ENCODE measurements around the gene EVX1.
A peak's percentile ranks its signal among the peaks of the same experiment; 100 is the strongest.

The EVX1 gene

GRCh38 chr7:27212497-27213432 is 29.8 kb upstream of the EVX1 start:
- ATAC-seq (ENCODE audit: low read depth) = no peak
- Mint-ChIP-seq H3K4me1 (no peaks in the 10 kb centered on the region), H3K36me3 (no peaks in the 10 kb centered on the region), H3K27ac (no peak overlapping the region), H3K9me3 (no peaks in the 10 kb centered on the region), H3K4me3 (no peak overlapping the region), H3K27me3 (peaks cover 38% of the 10 kb centered on the region)
- DNase-seq (ENCODE audit: low spot score in 2 of 2) = peak in 1 of 2 donors; percentile 18

GRCh38 chr7:27213433-27214238 is 29.0 kb upstream of the EVX1 start:
- H3K4me3 Mint-ChIP-seq = no peak overlapping the region
- no peaks in the 10 kb centered on the region for H3K4me1 Mint-ChIP-seq
- H3K27ac Mint-ChIP-seq = no peak overlapping the region
- no peaks in the 10 kb centered on the region for H3K36me3 Mint-ChIP-seq
- no peaks in the 10 kb centered on the region for H3K9me3 Mint-ChIP-seq
- peak in 1 of 2 donors; percentile 18 for DNase-seq (ENCODE audit: low spot score in 2 of 2)
- peaks cover 38% of the 10 kb centered on the region for H3K27me3 Mint-ChIP-seq
- no peak for ATAC-seq (ENCODE audit: low read depth)

GRCh38 chr7:27214239-27214950 is 28.2 kb upstream of the EVX1 start:
- Mint-ChIP-seq H3K4me3 (no peak overlapping the region), H3K36me3 (no peaks in the 10 kb centered on the region), H3K27me3 (peaks cover 35% of the 10 kb centered on the region), H3K9me3 (no peaks in the 10 kb centered on the region), H3K27ac (no peak overlapping the region), H3K4me1 (no peaks in the 10 kb centered on the region)
- no peak for ATAC-seq (ENCODE audit: low read depth)
- no peak for DNase-seq (ENCODE audit: low spot score in 2 of 2)

- Mint-ChIP-seq H3K27me3 (peaks cover 34% of the 10 kb centered on the region), H3K9me3 (no peaks in the 10 kb centered on the region), H3K4me3 (no peak overlapping the region), H3K27ac (no peak overlapping the region), H3K36me3 (no peaks in the 10 kb centered on the region), H3K4me1 (peaks cover 6% of the 10 kb centered on the region)
- ATAC-seq (ENCODE audit: low read depth) = no peak
- no peak for DNase-seq (ENCODE audit: low spot score in 2 of 2)
Measured at GRCh38 chr7:27215356-27215755, 27.2 kb upstream of the EVX1 start.

GRCh38 chr7:27217951-27218350 is 24.7 kb upstream of the EVX1 start:
- Mint-ChIP-seq H3K9me3 (no peaks in the 10 kb centered on the region), H3K36me3 (no peaks in the 10 kb centered on the region), H3K4me1 (peaks cover 6% of the 10 kb centered on the region), H3K4me3 (no peak overlapping the region), H3K27me3 (peaks cover 38% of the 10 kb centered on the region), H3K27ac (no peak overlapping the region)
- DNase-seq (ENCODE audit: low spot score in 2 of 2) (no peak), ATAC-seq (ENCODE audit: low read depth) (no peak)

- Mint-ChIP-seq H3K4me1 (peaks cover 6% of the 10 kb centered on the region), H3K9me3 (no peaks in the 10 kb centered on the region), H3K27ac (no peak overlapping the region), H3K36me3 (no peaks in the 10 kb centered on the region), H3K4me3 (peak overlapping the region; percentile 18), H3K27me3 (peaks cover 36% of the 10 kb centered on the region)
- ATAC-seq (ENCODE audit: low read depth) = peak; percentile 19
- DNase-seq (ENCODE audit: low spot score in 2 of 2) = no peak
Measured at GRCh38 chr7:27219821-27220220, 22.8 kb upstream of the EVX1 start.

GRCh38 chr7:27220440-27220955 is 22.1 kb upstream of the EVX1 start:
- H3K4me1 Mint-ChIP-seq = peaks cover 9% of the 10 kb centered on the region
- H3K27ac Mint-ChIP-seq = no peak overlapping the region
- peaks cover 36% of the 10 kb centered on the region for H3K27me3 Mint-ChIP-seq
- H3K9me3 Mint-ChIP-seq = no peaks in the 10 kb centered on the region
- H3K4me3 Mint-ChIP-seq = peak overlapping the region; percentile 37
- H3K36me3 Mint-ChIP-seq = no peaks in the 10 kb centered on the region
- ATAC-seq (ENCODE audit: low read depth) (peak; percentile 19), DNase-seq (ENCODE audit: low spot score in 2 of 2) (peak in 1 of 2 donors; percentile 16)

GRCh38 chr7:27221201-27221797 is 21.3 kb upstream of the EVX1 start:
- Mint-ChIP-seq H3K36me3 (no peaks in the 10 kb centered on the region), H3K27me3 (peaks cover 34% of the 10 kb centered on the region), H3K4me3 (no peak overlapping the region), H3K4me1 (peaks cover 9% of the 10 kb centered on the region), H3K9me3 (no peaks in the 10 kb centered on the region), H3K27ac (no peak overlapping the region)
- DNase-seq (ENCODE audit: low spot score in 2 of 2) = no peak
- no peak for ATAC-seq (ENCODE audit: low read depth)

GRCh38 chr7:27223941-27224575 is 18.5 kb upstream of the EVX1 start:
- H3K4me3 Mint-ChIP-seq = no peak overlapping the region
- H3K36me3 Mint-ChIP-seq = no peaks in the 10 kb centered on the region
- no peak for ATAC-seq (ENCODE audit: low read depth)
- H3K27ac Mint-ChIP-seq = no peak overlapping the region
- H3K4me1 Mint-ChIP-seq = peaks cover 9% of the 10 kb centered on the region
- H3K9me3 Mint-ChIP-seq = no peaks in the 10 kb centered on the region
- H3K27me3 Mint-ChIP-seq = peaks cover 32% of the 10 kb centered on the region
- no peak for DNase-seq (ENCODE audit: low spot score in 2 of 2)

GRCh38 chr7:27224983-27225934 is 17.3 kb upstream of the EVX1 start:
- H3K4me3 Mint-ChIP-seq = no peak overlapping the region
- peaks cover 2% of the 10 kb centered on the region for H3K4me1 Mint-ChIP-seq
- no peak overlapping the region for H3K27ac Mint-ChIP-seq
- H3K9me3 Mint-ChIP-seq = no peaks in the 10 kb centered on the region
- H3K36me3 Mint-ChIP-seq = no peaks in the 10 kb centered on the region
- peaks cover 25% of the 10 kb centered on the region for H3K27me3 Mint-ChIP-seq
- DNase-seq (ENCODE audit: low spot score in 2 of 2) (peak in 1 of 2 donors; percentile 11), ATAC-seq (ENCODE audit: low read depth) (no peak)

- ATAC-seq (ENCODE audit: low read depth) = no peak
- no peak for DNase-seq (ENCODE audit: low spot score in 2 of 2)
- Mint-ChIP-seq H3K36me3 (no peaks in the 10 kb centered on the region), H3K27ac (no peak overlapping the region), H3K27me3 (peaks cover 10% of the 10 kb centered on the region), H3K9me3 (no peaks in the 10 kb centered on the region), H3K4me1 (peaks cover 2% of the 10 kb centered on the region), H3K4me3 (no peak overlapping the region)
Measured at GRCh38 chr7:27229448-27229847, 13.2 kb upstream of the EVX1 start.

Data from memory B cell (primary cell).